ENCODE measurements around the gene PREX1.
A peak's percentile ranks its signal among the peaks of the same experiment; 100 is the strongest.

Gene PREX1

DNA sequence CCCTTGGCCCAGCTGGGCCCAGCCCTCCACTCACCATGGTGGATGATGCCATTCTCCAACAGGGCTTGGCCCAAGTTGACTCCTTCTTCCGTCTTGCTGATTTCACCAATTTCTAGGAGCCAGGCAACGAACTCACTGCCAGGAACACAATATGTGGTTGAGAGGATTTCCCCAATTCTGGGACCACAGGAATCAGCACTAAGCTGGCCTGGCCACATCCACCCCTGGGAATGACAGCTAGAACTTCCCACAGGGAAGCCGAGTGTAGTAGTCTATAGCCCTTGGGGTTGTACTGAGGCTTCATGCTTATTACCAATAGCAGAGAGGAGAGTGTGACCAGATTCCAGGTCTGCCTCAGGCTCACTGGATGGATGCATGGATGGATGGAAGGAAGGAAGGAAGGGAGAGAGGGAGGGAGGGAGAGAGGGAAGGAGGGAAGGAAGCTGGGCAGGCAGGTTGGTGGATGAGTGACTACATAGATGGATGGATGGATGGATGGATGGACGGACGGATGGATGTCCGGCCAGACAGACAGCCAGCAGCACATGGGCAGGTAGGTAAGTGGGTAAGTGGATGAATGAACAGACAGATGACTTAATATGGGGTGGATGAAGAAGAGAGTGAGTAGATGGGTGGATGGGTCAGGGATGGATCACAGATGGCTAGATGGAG, 146.5 kb downstream of the PREX1 start:
- no peak overlapping the region for H3K9ac ChIP-seq (ENCODE audit: insufficient read length, low read depth)
- TF ChIP-seq ZNF274 (IDR thresholded peaks at IDR 0.05; ENCODE audit: low read depth, low read length), result no peak
- TF ChIP-seq SUZ12 (IDR thresholded peaks at IDR 0.05; ENCODE audit: extremely low read depth, insufficient read depth, insufficient read length), result no peak
- TF ChIP-seq YY1 (IDR thresholded peaks at IDR 0.05; ENCODE audit: insufficient read depth, insufficient read length), result no peak
- no peaks in the 10 kb centered on the region for H3K27me3 ChIP-seq (ENCODE audit: insufficient read depth, insufficient read length)
- H3K36me3 ChIP-seq (ENCODE audit: insufficient read depth, insufficient read length, low read length), result peaks cover 18% of the 10 kb centered on the region
- H3K4me3 ChIP-seq (ENCODE audit: insufficient read length, low read depth), result no peak overlapping the region
- H3K4me1 ChIP-seq (ENCODE audit: insufficient read depth, insufficient read length), result peaks cover 35% of the 10 kb centered on the region
- DNase-seq (ENCODE audit: low read depth, low spot score), result no peak
- H3K9me3 ChIP-seq (ENCODE audit: insufficient read depth, low read length), result no peaks in the 10 kb centered on the region

DNA sequence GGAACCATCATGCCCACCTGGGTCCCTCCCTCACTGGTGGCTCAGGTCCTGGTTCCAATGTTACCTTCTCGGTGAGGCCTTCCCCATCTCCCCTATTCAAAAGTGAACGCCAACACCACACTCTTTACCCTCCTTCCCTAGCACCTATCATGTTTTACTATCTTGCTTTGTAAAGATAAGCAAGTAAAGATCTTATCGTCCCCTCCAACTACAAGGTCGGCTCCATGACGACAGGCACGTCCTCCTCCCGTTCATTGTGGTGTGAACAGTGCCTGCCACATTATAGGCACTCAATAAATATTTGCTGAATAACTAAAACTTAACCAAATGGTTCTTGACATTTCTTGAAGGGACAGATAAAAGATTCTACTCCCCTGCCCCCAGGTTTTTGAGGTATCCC, 147.1 kb downstream of the PREX1 start:
- no peak overlapping the region for H3K4me3 ChIP-seq (ENCODE audit: insufficient read length, low read depth)

DNA sequence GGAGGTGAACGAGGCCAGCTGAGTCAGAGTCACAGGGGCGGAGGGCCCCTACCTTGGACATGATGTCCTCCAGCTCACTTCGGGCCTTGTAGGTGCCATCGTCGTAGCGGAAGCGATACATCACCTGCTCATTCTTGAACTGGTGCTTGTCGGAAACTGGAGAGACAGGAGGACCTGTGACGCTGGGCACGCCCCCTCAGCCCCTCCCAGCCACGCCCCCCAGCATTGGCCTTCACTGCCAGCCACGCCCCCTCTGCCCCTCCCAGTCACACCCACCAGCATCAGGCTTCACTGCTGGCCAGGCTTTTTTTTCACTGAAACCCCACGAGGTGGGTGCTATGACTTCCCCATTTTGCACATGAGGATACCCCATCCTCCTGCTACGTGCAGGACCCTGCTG, 148.2 kb downstream of the PREX1 start:
- Histone ChIP-seq H3K27me3 (ENCODE audit: insufficient read depth, insufficient read length) (no peaks in the 10 kb centered on the region), H3K36me3 (ENCODE audit: insufficient read depth, insufficient read length, low read length) (peaks cover 32% of the 10 kb centered on the region), H3K4me3 (ENCODE audit: insufficient read length, low read depth) (no peak overlapping the region), H3K9ac (ENCODE audit: insufficient read length, low read depth) (no peak overlapping the region), H3K4me1 (ENCODE audit: insufficient read depth, insufficient read length) (peaks cover 29% of the 10 kb centered on the region), H3K9me3 (ENCODE audit: insufficient read depth, low read length) (no peaks in the 10 kb centered on the region)
- TF ChIP-seq ZNF274 (IDR thresholded peaks at IDR 0.05; ENCODE audit: low read depth, low read length), result no peak
- TF ChIP-seq SUZ12 (IDR thresholded peaks at IDR 0.05; ENCODE audit: extremely low read depth, insufficient read depth, insufficient read length), result no peak
- no peak for TF ChIP-seq YY1 (IDR thresholded peaks at IDR 0.05; ENCODE audit: insufficient read depth, insufficient read length)
- DNase-seq (ENCODE audit: low read depth, low spot score), result no peak

More for the DNA sequence above, 147.1 kb downstream of the PREX1 start:
- DNase-seq (ENCODE audit: low read depth, low spot score), result no peak
- H3K27me3 ChIP-seq (ENCODE audit: insufficient read depth, insufficient read length), result no peaks in the 10 kb centered on the region
- TF ChIP-seq YY1 (IDR thresholded peaks at IDR 0.05; ENCODE audit: insufficient read depth, insufficient read length), result no peak
- no peak for TF ChIP-seq SUZ12 (IDR thresholded peaks at IDR 0.05; ENCODE audit: extremely low read depth, insufficient read depth, insufficient read length)
- no peak for TF ChIP-seq ZNF274 (IDR thresholded peaks at IDR 0.05; ENCODE audit: low read depth, low read length)
- peaks cover 25% of the 10 kb centered on the region for H3K36me3 ChIP-seq (ENCODE audit: insufficient read depth, insufficient read length, low read length)
- H3K9ac ChIP-seq (ENCODE audit: insufficient read length, low read depth), result no peak overlapping the region
- H3K9me3 ChIP-seq (ENCODE audit: insufficient read depth, low read length), result no peaks in the 10 kb centered on the region
- H3K4me1 ChIP-seq (ENCODE audit: insufficient read depth, insufficient read length), result peaks cover 31% of the 10 kb centered on the region

DNA sequence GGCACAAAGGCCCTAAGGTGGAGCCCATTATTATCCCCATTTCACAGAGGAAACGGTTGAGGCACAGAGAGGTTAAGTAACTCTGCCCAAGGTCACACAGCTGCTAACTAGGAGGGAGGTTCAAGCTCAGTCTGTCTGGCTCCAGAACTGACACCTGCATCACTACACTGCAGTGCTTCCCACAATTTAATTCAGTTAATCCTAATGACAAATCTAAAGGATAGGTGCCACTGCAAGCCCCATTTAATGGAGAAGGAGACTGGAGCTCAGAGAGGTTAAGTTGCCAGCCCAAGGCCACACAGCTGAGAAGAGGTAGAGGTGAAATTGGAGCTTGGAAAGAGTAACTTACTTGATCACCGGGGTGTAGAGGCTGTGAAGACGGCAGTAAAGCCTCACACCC, 148.8 kb downstream of the PREX1 start:
- Histone ChIP-seq H3K4me3 (ENCODE audit: insufficient read length, low read depth) (no peak overlapping the region), H3K9me3 (ENCODE audit: insufficient read depth, low read length) (no peaks in the 10 kb centered on the region), H3K9ac (ENCODE audit: insufficient read length, low read depth) (no peak overlapping the region), H3K4me1 (ENCODE audit: insufficient read depth, insufficient read length) (peaks cover 23% of the 10 kb centered on the region), H3K27me3 (ENCODE audit: insufficient read depth, insufficient read length) (no peaks in the 10 kb centered on the region), H3K36me3 (ENCODE audit: insufficient read depth, insufficient read length, low read length) (peaks cover 32% of the 10 kb centered on the region)
- TF ChIP-seq SUZ12 (IDR thresholded peaks at IDR 0.05; ENCODE audit: extremely low read depth, insufficient read depth, insufficient read length) (no peak), ZNF274 (IDR thresholded peaks at IDR 0.05; ENCODE audit: low read depth, low read length) (no peak)
- DNase-seq (ENCODE audit: low read depth, low spot score), result no peak

DNA sequence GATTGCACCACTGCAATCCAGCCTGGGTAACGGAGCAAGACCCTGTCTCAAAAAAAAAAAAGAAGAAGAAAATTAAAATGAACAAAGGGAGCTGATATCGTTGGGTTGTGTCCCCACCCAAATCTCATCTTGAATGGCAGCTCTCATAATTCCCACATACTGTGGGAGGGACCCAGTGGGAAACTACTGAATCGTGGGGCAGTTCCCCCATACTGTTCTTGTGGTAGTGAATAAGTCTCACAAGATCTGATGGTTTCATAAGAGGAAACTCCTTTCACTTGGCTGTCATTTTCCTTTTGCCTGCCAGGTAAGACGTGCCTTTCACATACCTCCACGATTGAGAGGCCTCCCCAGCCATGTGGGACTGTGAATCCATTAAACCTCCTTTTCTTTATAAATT, 149.4 kb downstream of the PREX1 start:
- peaks cover 17% of the 10 kb centered on the region for H3K4me1 ChIP-seq (ENCODE audit: insufficient read depth, insufficient read length)
- no peak overlapping the region for H3K4me3 ChIP-seq (ENCODE audit: insufficient read length, low read depth)
- H3K9me3 ChIP-seq (ENCODE audit: insufficient read depth, low read length), result no peaks in the 10 kb centered on the region
- no peak for DNase-seq (ENCODE audit: low read depth, low spot score)
- no peak for TF ChIP-seq ZNF274 (IDR thresholded peaks at IDR 0.05; ENCODE audit: low read depth, low read length)
- TF ChIP-seq SUZ12 (IDR thresholded peaks at IDR 0.05; ENCODE audit: extremely low read depth, insufficient read depth, insufficient read length), result no peak
- no peak for TF ChIP-seq YY1 (IDR thresholded peaks at IDR 0.05; ENCODE audit: insufficient read depth, insufficient read length)
- H3K36me3 ChIP-seq (ENCODE audit: insufficient read depth, insufficient read length, low read length), result peaks cover 32% of the 10 kb centered on the region
- no peak overlapping the region for H3K9ac ChIP-seq (ENCODE audit: insufficient read length, low read depth)
- H3K27me3 ChIP-seq (ENCODE audit: insufficient read depth, insufficient read length), result no peaks in the 10 kb centered on the region

DNA sequence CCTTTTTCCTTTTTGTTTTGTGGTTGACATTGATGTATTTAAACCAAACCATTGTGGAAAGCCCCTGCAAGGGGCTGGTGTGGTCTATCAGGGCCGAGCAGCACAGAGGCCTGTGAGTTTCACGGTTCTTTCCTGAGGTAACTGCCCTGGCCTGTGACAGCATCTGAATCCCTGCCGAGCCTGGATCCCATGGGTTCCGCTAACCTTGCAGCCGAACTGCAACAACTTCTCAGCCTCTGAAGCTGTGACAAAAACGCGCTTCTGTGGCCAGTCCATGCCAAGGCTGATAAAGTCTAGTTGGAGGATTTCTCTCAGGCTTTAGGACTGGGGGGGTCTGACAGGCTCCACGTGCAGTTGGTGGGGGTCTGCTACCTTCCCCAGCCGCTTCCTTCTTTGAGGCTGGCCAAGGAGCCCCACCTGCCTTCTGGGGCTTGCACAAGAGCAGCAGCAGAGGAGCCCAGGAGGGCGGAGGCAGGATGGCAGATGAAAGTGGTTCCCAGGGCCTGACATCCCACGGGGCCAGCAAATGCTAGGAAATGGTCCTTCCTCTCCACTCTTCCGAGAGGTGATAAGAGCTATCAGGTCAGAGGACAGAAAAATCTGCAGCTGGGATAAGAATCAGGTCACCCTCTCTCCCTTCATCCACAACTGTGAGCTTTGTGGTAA, 150.9 kb downstream of the PREX1 start:
- no peak for TF ChIP-seq SUZ12 (IDR thresholded peaks at IDR 0.05; ENCODE audit: extremely low read depth, insufficient read depth, insufficient read length)
- TF ChIP-seq ZNF274 (IDR thresholded peaks at IDR 0.05; ENCODE audit: low read depth, low read length), result no peak
- no peak for TF ChIP-seq YY1 (IDR thresholded peaks at IDR 0.05; ENCODE audit: insufficient read depth, insufficient read length)
- H3K4me1 ChIP-seq (ENCODE audit: insufficient read depth, insufficient read length), result peaks cover 13% of the 10 kb centered on the region
- H3K9me3 ChIP-seq (ENCODE audit: insufficient read depth, low read length), result no peaks in the 10 kb centered on the region
- no peaks in the 10 kb centered on the region for H3K27me3 ChIP-seq (ENCODE audit: insufficient read depth, insufficient read length)
- H3K4me3 ChIP-seq (ENCODE audit: insufficient read length, low read depth), result no peak overlapping the region
- DNase-seq (ENCODE audit: low read depth, low spot score), result no peak
- peaks cover 36% of the 10 kb centered on the region for H3K36me3 ChIP-seq (ENCODE audit: insufficient read depth, insufficient read length, low read length)
- no peak overlapping the region for H3K9ac ChIP-seq (ENCODE audit: insufficient read length, low read depth)

DNA sequence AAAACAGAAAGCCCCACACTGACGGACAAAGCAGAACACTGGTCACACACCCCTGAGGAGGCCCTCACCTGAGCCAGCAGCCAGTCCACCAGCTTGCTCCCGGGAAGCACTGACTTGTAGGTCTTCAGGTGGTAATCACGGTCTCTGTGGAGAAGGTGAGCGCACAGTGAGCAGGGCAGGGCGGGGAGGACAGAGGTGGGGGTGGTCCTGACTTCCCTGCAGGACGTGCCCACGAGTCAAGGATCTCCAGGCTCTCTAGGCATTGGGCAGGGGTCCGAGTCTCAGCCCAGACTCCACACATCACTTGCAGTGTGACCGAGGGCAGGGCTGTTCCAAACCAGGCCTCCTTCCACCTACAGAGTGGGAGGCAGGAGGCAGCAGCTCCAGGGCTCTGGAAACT, 151.7 kb downstream of the PREX1 start:
- TF ChIP-seq YY1 (IDR thresholded peaks at IDR 0.05; ENCODE audit: insufficient read depth, insufficient read length), result no peak
- no peak for TF ChIP-seq ZNF274 (IDR thresholded peaks at IDR 0.05; ENCODE audit: low read depth, low read length)
- no peak for TF ChIP-seq SUZ12 (IDR thresholded peaks at IDR 0.05; ENCODE audit: extremely low read depth, insufficient read depth, insufficient read length)
- Histone ChIP-seq H3K36me3 (ENCODE audit: insufficient read depth, insufficient read length, low read length) (peaks cover 39% of the 10 kb centered on the region), H3K27me3 (ENCODE audit: insufficient read depth, insufficient read length) (no peaks in the 10 kb centered on the region), H3K9me3 (ENCODE audit: insufficient read depth, low read length) (no peaks in the 10 kb centered on the region), H3K4me1 (ENCODE audit: insufficient read depth, insufficient read length) (peaks cover 13% of the 10 kb centered on the region), H3K9ac (ENCODE audit: insufficient read length, low read depth) (peak overlapping the region; percentile 43), H3K4me3 (ENCODE audit: insufficient read length, low read depth) (no peak overlapping the region)
- no peak for DNase-seq (ENCODE audit: low read depth, low spot score)

All from NT2/D1 (cell line).